CD4-positive, alpha-beta T cell treated with Interleukin-15 for 1 hour (primary cell): Measurements from ENCODE around the gene SENP8.
"Not testable (repeated sequence)": the region's sequence is repeated elsewhere in the genome, so short reads cannot be mapped to it uniquely, and the experiment has no call there.

Source experiments
- DNase-seq: peaks from one replicate; pipeline ENCODE4 v3.0.0-alpha.2; 2020

Gene SENP8

DNA sequence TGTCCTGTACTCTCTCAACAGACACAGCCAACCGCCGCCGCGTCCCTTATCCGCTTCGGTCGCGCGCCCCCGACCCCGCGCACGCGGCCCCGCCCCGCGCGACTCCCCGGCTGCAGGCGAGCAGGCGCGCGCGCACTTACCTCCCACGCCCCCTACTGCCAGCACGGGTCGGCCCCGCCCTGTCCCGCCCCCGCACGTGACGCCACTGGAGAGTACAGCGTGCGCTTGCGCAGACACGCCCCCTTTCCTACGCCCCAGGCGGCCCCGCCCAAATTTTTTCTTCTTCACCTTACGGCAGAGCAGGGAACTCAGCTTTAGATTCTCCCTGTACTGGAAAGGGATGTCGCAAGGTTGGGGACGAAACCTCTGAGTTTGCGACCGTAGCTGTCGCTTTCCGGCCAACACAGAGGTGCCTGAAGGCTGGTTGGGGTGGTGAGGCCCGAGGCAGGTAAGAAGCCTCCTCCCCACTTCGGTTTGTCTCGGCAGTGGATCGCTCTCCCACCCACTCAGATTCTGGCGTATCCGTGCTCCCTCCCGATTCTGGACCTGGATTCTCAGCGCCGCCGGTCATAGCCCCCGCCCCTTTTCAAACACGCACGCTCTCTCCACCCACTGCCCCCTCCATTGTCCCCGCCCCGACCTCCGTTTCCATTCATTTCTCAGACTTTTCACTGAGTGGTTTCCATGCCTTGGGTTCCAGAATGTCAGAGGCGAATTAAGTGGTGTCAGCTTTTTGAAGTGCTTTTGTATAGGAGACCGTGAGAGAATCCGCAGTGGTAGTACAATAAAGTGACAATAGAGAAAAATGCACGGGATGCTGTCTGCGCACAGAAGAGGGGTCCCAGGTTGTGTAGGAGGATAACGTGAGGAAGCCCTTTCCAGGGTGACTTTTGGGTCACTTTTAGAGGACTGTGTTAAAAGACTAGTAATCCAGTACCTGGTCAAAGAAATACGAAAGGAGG lies at the start of gene SENP8, which contains the start of gene MYO9A:
Gene SENP8, plus strand, starts transcription at position 387 of the 962 bp plus-strand sequence. CDS start 21,221 bp downstream, outside the sequence.
Gene MYO9A, minus strand, starts transcription at position 134 of the 962 bp plus-strand sequence. CDS start 71,587 bp downstream, outside the sequence.
- DNase-seq, result peak; percentile 97

- DNase-seq, result no peak
Measured at GRCh38 chr15:72068856-72069255, 49.3 kb upstream of the SENP8 start.

GRCh38 chr15:72070817-72071447 lies 47.3 kb upstream of the SENP8 start:
- no peak for DNase-seq

DNA sequence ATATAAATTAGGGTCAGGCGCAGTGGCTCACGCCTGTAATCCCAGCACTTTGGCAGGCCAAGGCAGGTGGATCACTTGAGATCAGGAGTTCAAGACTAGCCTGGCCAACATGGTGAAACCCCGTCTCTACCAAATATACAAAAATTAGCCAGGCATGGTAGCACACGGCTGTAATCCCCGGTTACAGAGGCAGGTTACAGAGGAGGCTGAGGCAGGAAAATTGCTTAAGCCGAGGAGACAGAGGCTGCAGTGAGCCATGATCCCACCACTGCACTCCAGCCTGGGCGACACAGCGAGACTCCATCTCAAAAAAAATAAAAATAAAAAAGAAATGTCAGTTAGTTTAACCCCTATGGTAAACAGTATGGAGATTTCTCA lies 46.8 kb upstream of the SENP8 start:
- not testable (repeated sequence) for DNase-seq

DNA sequence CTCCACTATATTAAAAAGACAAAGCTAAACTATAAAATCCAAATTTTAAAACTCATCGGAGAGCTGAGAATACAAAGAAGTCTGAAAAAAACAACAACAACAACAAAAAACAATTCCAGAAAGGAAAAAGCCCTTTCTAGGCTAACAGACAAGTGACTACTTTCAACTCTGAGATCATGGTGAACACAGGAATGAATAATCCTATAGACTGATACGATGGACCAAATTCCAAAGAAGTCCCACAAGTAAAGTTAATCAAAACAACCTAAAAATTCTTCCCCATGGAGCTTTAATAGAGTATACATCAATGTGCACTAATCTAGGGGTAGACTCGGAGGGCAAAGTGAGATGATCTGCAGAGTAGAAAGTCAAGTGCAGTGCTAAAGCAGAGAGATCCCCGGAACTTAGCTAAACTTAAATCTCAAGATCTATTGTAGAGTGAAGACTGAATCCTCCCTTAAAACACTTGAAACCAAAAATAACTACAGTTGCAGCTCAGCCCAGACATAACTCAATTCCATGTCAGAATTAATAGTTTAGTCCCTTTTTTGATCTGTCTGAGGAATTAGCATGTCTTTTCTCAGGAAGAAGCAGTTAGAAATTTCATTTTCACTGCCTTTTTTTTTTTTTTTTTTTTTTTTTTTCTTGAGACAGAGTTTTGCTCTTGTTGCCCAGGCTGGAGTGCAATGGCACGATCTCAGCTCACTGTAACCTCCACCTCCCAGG lies 43.7 kb upstream of the SENP8 start:
- DNase-seq, result no peak

DNA sequence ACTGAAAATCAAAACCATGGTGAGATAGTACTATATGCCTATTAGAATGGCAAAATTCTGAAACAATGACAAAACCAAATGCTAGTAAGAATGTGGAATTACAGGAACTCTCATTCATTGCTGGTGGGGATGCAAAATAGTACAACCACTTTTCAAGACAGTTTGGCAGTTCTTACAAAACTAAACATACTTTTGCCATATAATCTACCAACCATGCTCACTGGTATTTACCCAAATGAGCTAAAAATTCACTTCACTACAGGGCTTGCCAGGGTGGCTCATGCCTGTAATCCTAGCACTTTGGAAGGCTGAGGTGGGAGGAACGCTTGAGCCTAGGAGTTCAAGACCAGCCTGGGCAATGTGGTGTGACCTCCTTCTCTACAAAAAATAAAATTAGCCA lies 40.3 kb upstream of the SENP8 start:
- DNase-seq, result no peak

- no peak for DNase-seq
Measured at GRCh38 chr15:72078887-72079286, 39.3 kb upstream of the SENP8 start.

GRCh38 chr15:72082176-72082575 lies 36.0 kb upstream of the SENP8 start:
- DNase-seq, result no peak

DNA sequence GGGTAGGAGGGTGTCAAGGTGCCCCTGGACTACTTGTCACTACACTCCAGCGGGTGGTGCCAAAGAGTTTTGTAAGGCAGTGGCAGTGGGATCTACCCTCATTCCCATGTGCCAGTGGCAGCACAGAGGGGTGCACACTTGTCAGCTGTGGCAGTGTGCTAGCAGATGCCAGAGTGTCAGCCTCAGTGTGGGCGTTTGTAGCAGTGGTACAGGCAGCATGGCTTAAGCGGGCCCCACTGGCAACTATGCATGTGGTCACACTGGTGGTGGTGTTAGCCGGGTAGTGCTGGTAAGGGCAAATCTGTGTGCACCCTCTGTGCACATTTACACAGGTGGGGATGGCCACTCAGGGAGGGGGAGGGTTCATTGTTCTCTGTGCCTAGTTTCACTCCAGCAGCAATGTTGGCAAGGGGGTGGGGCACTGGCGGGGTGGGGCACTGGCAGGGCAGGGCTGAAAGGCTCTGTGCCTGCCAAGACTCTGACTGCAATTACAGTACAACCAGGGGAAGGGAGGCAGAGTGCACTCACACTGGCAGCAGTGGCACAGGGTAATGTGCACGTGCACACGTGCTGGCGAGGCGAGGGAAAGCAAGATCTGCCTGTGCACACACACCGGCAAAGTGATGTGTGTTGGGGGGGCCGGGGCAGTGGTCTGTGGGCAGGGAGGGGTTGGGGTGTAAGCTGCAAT lies 32.0 kb upstream of the SENP8 start:
- DNase-seq, result no peak

DNA sequence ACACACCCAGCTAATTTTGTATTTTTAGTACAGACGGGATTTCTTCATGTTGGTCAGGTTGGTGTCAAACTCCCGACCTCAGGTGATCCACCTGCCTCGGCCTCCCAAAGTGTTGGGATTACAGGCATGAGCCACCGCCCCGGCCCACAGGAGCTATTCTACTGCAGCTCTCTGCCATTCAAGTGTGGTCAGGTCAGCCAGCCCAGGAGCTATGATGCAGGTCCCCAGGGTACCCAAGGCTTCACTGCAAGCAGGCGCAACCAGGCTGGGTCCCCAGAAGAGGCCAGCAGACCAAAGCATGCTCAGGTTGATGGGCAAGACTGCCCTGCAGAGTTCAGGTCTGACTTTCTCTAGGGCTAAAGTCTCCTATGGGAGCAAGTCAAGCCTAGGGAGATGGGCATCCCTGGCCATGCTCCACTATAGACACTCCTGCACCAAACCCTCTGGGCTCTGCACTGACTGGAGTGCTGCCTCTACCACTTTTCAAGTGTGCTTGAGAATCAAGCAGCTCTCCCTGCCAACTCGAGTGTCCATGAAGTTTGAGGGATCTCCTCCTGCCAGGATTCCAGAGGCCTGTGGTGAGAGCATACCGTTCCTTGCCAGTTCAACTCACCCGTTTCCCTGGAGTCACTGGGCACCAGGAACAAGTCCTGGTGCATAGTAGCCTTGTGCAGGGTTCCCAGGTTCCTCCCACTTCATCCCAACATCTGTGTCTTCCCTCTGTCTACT lies 31.1 kb upstream of the SENP8 start:
- no peak for DNase-seq

DNA sequence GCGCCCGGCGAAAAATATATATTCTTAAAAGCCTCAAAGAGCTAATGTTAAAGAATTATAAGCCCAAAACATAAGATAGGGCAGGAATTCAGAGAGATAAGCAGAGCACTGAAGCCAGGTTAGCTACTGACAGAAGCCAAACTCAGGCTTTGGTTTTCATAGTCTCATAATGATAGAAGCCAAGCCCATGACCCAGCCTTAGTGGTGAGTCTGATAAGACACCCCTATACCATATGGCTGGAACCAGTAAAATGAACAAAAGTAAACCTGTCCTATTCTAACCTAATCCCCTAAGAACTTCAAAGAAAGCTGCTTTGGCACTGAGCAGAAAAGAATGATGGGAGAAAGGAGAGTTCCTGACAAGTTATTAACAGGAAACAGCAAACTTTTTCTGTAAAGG lies 26.2 kb upstream of the SENP8 start:
- no peak for DNase-seq

GRCh38 chr15:72092691-72093090 lies 25.5 kb upstream of the SENP8 start:
- DNase-seq, result no peak

GRCh38 chr15:72096796-72097195 lies 21.4 kb upstream of the SENP8 start:
- DNase-seq, result no peak

DNA sequence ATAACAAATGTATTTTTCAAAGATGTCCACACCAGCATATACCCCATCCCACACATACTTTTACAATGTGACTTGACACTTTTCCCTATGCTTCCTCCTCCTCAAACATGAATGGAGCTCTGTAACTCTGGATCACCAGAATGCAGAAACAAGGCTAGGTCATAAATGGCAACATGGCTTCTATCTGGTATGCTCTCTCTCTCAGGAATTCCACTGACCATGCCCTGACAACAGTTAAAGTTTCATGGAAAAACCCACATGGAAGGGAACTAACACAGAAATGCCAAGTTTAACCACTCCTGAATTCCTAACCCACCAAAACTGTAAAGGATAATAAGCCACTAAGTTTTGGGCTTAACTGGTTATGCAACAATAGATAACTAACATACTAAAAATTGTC lies 20.2 kb upstream of the SENP8 start:
- DNase-seq, result no peak

- no peak for DNase-seq
Measured at GRCh38 chr15:72099155-72099554, 19.0 kb upstream of the SENP8 start.

DNA sequence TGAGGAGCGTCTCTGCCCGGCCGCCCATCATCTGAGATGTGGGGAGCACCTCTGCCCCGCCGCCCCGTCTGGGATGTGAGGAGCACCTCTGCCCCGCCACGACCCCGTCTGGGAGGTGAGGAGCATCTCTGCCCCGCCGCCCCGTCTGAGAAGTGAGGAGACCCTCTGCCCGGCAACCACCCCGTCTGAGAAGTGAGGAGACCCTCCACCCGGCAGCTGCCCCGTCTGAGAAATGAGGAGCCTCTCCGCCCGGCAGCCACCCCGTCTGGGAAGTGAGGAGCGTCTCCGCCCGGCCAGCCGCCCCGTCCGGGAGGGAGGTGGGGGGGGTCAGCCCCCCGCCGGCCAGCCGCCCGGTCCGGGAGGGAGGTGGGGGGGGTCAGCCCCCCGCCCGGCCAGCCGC lies 17.7 kb upstream of the SENP8 start:
- not testable (repeated sequence) for DNase-seq

- DNase-seq, result no peak
Measured at GRCh38 chr15:72105111-72105510, 13.1 kb upstream of the SENP8 start.

DNA sequence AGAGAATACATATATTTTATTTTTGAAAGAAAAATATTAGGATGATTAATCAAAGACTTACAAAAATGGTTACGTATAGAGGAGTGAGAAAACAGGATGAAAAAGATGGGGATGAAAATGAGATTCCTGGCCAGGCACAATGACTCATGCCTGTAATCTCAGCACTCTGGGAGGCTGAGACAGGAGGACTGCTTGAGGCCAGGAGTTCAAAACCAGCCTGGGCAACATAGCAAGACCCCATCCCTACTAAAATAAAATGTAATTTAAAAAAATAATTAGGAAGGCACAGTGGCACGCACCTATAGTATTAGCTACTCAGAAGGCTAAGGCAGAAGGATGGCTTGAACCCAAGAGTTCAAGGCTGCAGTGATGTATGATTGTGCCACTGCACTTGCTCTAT lies 12.1 kb upstream of the SENP8 start:
- no peak for DNase-seq

DNA sequence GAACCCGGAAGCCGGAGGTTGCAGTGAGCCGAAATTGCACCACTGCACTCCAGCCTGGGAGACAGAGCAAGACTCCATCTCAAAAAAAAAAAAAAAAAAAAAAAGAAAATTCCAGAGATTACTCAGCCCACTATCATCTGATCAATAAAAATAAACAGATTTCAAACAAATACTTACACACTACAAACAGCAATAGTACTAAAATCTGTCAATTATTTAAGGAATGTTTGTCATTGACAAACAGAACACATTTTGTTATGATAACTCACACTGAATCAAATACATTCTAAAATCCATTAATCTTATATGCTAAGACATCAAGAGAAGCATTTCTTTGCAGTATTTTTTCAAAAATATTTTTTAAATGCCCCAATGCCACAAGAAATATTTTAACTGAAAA lies 7.8 kb upstream of the SENP8 start:
- DNase-seq, result no peak

DNA sequence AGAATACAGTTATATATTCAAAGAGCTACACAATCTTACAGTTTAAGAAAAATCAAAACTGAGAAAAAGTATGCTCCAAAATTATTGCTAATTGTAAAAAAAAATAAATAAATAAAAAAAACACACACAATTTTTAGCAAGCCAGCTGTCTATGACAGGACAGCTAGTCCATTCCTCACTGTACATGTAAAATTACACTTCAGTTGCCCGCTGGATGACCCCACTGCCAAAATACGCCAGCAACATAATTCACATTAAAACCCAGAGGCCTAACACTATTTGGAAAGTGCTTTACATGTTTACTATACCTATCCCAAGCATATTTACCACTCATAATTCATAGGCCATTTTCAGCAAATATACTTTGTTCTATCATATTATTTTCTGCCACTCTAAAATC lies 6.1 kb upstream of the SENP8 start:
- no peak for DNase-seq

- no peak for DNase-seq
Measured at GRCh38 chr15:72112805-72113204, 5.4 kb upstream of the SENP8 start.
